ENCODE results near the gene RBMS1. TPM values are rescaled to one million over a fixed set of nuclear protein-coding genes. Genes with fewer than 3 reads are reported as not detected.

Gene RBMS1
- total RNA-seq, 1 donor from 2014 or later, result 51.1 TPM

DNA sequence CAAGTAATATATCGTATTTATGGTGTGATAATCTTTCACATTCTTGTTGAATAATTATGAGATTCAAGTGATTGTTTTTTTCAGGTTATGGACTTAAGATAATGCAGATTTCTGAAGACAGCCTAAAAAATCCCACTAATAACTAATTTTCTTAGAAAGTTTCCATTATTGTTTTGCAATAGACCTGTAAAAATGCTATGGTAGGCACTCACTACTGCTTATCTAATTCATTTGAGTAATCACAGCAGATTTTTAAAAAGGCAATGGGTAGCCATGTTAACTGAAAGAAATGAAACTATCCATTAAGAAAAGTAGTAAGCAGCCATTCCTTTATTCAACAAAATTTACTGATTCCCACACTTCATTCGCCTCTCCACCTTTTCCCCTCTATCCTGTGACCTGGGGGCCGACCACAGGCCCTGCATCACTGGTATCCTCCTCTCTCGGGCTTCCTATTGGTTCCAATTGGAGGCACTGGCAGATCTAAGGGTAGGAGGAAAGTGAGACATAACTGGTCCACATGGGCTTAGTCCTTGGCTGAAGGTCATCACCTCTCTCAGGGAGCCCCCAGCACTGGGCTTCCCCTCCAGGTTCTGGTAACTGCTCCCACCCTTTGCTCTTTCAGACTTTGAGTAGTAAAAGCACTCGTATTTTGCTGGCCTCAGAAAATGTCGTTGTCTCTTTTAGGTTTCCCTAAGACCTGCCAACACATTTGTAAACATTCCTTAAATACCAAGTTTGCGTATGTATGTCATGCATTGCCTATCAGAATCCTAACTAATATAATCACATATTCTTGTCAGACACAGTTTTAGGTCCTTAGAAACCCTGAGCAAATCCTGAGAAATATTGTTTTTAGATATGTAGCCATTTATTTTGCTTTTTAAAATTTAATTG is 18.5 kb downstream of the RBMS1 start:
- Histone ChIP-seq H3K27me3 (no peaks in the 10 kb centered on the region), H3K4me1 (peaks cover 0 to 27% of the 10 kb centered on the region in 2 donors), H3K4me3 (no peak overlapping the region), H3K9me3 (no peaks in the 10 kb centered on the region), H3K36me3 (no peaks in the 10 kb centered on the region), H3K27ac (no peak overlapping the region)
- intact Hi-C loops (cut with DNase I), result no loop called here
- TF ChIP-seq, protein P1, sequence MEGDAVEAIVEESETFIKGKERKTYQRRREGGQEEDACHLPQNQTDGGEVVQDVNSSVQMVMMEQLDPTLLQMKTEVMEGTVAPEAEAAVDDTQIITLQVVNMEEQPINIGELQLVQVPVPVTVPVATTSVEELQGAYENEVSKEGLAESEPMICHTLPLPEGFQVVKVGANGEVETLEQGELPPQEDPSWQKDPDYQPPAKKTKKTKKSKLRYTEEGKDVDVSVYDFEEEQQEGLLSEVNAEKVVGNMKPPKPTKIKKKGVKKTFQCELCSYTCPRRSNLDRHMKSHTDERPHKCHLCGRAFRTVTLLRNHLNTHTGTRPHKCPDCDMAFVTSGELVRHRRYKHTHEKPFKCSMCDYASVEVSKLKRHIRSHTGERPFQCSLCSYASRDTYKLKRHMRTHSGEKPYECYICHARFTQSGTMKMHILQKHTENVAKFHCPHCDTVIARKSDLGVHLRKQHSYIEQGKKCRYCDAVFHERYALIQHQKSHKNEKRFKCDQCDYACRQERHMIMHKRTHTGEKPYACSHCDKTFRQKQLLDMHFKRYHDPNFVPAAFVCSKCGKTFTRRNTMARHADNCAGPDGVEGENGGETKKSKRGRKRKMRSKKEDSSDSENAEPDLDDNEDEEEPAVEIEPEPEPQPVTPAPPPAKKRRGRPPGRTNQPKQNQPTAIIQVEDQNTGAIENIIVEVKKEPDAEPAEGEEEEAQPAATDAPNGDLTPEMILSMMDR (IDR thresholded peaks at IDR 0.05), result no peak
- DNase-seq (ENCODE audit: low spot score in 2 of 2), result no peak

DNA sequence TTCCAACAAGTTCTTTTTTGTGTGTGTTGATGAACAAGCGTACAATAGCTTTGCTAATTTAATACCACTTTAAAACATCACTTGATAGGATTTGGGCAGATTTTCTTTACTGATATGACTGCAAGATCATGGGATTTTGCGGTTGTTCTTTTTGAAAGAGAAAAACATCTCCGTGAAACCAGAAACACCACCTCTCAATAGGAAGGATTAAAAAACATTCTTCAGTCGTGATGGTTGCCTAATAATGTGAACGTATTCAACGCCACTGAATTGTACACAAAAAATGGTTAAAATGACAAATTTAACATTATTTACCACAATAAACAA is 19.3 kb downstream of the RBMS1 start:
- H3K36me3 ChIP-seq, result no peaks in the 10 kb centered on the region
- DNase-seq (ENCODE audit: low spot score in 2 of 2), result no peak
- peaks cover 0 to 27% of the 10 kb centered on the region in 2 donors for H3K4me1 ChIP-seq
- no peak overlapping the region for H3K4me3 ChIP-seq
- no peaks in the 10 kb centered on the region for H3K9me3 ChIP-seq
- intact Hi-C loops (cut with DNase I), result no loop called here
- H3K27ac ChIP-seq, result no peak overlapping the region
- TF ChIP-seq, protein P1 (IDR thresholded peaks at IDR 0.05), result no peak
- no peaks in the 10 kb centered on the region for H3K27me3 ChIP-seq

DNA sequence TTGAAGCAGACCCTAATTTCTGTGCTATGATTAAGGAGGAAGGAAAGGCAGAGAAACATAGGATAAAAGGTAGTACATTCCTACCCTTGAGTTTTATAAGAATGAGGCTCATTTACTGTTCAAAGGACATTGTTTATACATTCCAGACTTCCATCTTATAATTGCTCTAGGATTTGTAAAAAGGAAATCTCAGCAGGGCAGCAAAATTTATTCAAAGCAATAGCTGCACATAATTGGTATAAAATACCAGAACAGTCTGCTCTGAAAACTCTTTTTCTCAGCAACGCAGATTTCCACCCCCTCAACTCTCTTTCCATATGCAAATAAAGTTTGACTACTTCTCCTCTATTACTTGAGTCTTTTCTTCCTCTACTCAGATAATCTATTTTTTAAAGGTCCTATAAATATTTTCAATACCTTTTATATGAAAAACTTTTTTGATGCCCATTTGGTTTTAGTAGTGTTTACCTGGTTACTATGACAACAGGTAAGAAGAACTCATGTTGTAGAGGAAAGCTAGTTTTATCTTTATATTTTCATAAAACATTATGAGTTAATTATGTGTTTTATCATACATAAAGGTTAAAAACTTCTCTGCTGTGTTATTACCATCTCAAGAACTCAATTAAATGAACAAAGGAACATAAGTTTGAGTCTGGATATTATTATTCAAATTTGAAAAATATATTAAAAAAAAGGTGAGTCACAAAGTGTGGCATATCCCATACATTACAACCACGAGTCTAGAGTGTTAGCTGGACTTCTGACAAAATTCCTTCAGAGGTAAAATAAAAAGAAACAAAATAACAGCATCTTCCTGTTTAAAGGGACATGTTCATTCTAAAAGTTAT is 19.9 kb downstream of the RBMS1 start:
- Histone ChIP-seq H3K27ac (no peak overlapping the region), H3K4me3 (no peak overlapping the region), H3K4me1 (peaks cover 0 to 22% of the 10 kb centered on the region in 2 donors), H3K9me3 (no peaks in the 10 kb centered on the region), H3K36me3 (no peaks in the 10 kb centered on the region), H3K27me3 (no peaks in the 10 kb centered on the region)
- intact Hi-C loops (cut with DNase I), result no loop called here
- TF ChIP-seq, protein P1 (IDR thresholded peaks at IDR 0.05), result no peak
- no peak for DNase-seq (ENCODE audit: low spot score in 2 of 2)

GRCh38 chr2:160472839-160473251 is 20.8 kb downstream of the RBMS1 start:
- H3K27ac ChIP-seq, result no peak overlapping the region

GRCh38 chr2:160471950-160472349 is 21.7 kb downstream of the RBMS1 start:
- DNase-seq (ENCODE audit: low spot score in 2 of 2), result no peak
- Histone ChIP-seq H3K27ac (no peak overlapping the region), H3K27me3 (no peaks in the 10 kb centered on the region), H3K36me3 (no peaks in the 10 kb centered on the region), H3K4me1 (peaks cover 0 to 22% of the 10 kb centered on the region in 2 donors), H3K4me3 (no peak overlapping the region), H3K9me3 (no peaks in the 10 kb centered on the region)
- TF ChIP-seq, protein P1 (IDR thresholded peaks at IDR 0.05), result no peak
- intact Hi-C loops (cut with DNase I), result no loop called here

More at GRCh38 chr2:160472839-160473251, 20.8 kb downstream of the RBMS1 start:
- intact Hi-C loops (cut with DNase I), result no loop called here
- Histone ChIP-seq H3K27me3 (no peaks in the 10 kb centered on the region), H3K4me1 (peaks cover 0 to 19% of the 10 kb centered on the region in 2 donors), H3K36me3 (no peaks in the 10 kb centered on the region), H3K9me3 (no peaks in the 10 kb centered on the region), H3K4me3 (no peak overlapping the region)
- no peak for DNase-seq (ENCODE audit: low spot score in 2 of 2)
- TF ChIP-seq, protein P1 (IDR thresholded peaks at IDR 0.05), result no peak
